Panc1 (cell line): ENCODE results near the gene EIF4EBP2. TPM values are rescaled to one million over a fixed set of nuclear protein-coding genes. Genes with fewer than 3 reads are reported as not detected.

Experiments
- ATAC-seq: fragments of 200-7000 bp; cut with Tn5 transposase; 2 replicates; pipeline ENCODE4 v1.9.1; 2020; ENCODE audit warnings: mild to moderate bottlenecking, moderate library complexity
- BruUV-seq: library from RNA; stranded (reverse); fragments of 400-500 nt; replicated peaks from 2 replicates; lab custom pipeline; 2021; lab: Mats Ljungman, UMichigan
- CTCF ChIA-PET: fragments of 300-600 bp; sonication (Branson Sonifier 250); formaldehyde crosslinking; loops from one replicate; lab custom pipeline; 2022; ENCODE audit warnings: antibody characterized with exemption; lab: Charles Lee
- POLR2A ChIA-PET: fragments of 300-600 bp; sonication (Branson Sonifier 250); formaldehyde crosslinking; loops from one replicate; lab custom pipeline; 2022; ENCODE audit warnings: antibody characterized with exemption; lab: Charles Lee
- DNase-seq: peaks from one replicate; pipeline ENCODE4 v3.0.0-alpha.2; 2010; ENCODE audit warnings: low read depth, low spot score
- H3K27ac ChIP-seq: 2 replicates; pipeline ENCODE4 v1.5.1; 2011; ENCODE audit warnings: mild to moderate bottlenecking, low read length, inconsistent platforms
- H3K27me3 ChIP-seq: fragments of 200-500 bp; sonication (Bioruptor generic); 2 replicates; pipeline ENCODE4 v1.6.0; 2014; ENCODE audit warnings: low read length, inconsistent platforms; ENCODE audit not compliant: control insufficient read depth, insufficient read depth
- H3K36me3 ChIP-seq: fragments of 200-500 bp; sonication (Bioruptor generic); 2 replicates; pipeline ENCODE4 v1.5.1; 2014; ENCODE audit warnings: inconsistent platforms, mild to moderate bottlenecking, low read length, moderate library complexity; ENCODE audit not compliant: control insufficient read depth, insufficient read depth
- H3K4me1 ChIP-seq: 2 replicates; pipeline ENCODE4 v1.5.1; 2011; ENCODE audit warnings: inconsistent platforms, mild to moderate bottlenecking, low read length, moderate library complexity; ENCODE audit not compliant: control insufficient read depth, insufficient read depth
- H3K4me3 ChIP-seq, 2 experiments: 2 replicates each; pipeline ENCODE4 v1.5.1; 2011 to 2012; ENCODE audit warnings: low read depth in 2 of 2, low read length in 2 of 2, mild to moderate bottlenecking in 2 of 2, inconsistent platforms in 1 of 2, moderate library complexity in 1 of 2
- H3K9me3 ChIP-seq: fragments of 200-500 bp; sonication (Bioruptor generic); 2 replicates; pipeline ENCODE4 v1.5.1; 2014; ENCODE audit warnings: low read depth, mild to moderate bottlenecking, inconsistent platforms, low read length, moderate library complexity; ENCODE audit not compliant: control insufficient read depth, insufficient read depth
- POLR2AphosphoS5 ChIP-seq: IDR thresholded peaks from 2 replicates; pipeline ENCODE4 v1.6.1; 2012; ENCODE audit warnings: mild to moderate bottlenecking, low read depth, low read length, moderate library complexity
- SIN3A ChIP-seq: IDR thresholded peaks from 2 replicates; pipeline ENCODE4 v1.6.1; 2012; ENCODE audit warnings: low read depth, mild to moderate bottlenecking, low read length, moderate library complexity, borderline replicate concordance; ENCODE audit not compliant: insufficient read depth
- TCF7L2 ChIP-seq: IDR thresholded peaks from 2 replicates; pipeline ENCODE4 v1.6.1; 2011; ENCODE audit warnings: mild to moderate bottlenecking, low read depth, low read length, inconsistent platforms
- in situ Hi-C: cut with HindIII; loops from 2 replicates; pipeline ENCODE4 v1.10.0; 2016; ENCODE audit warnings: low sequenced_read_pairs, low pct_unique_long_range_greater_than_20kb
- intact Hi-C: fragments of 100-400 bp; cut with micrococcal nuclease; formaldehyde crosslinking; loops from one replicate; pipeline ENCODE4 v1.10.0; 2022; ENCODE audit not compliant: unreplicated experiment
- total RNA-seq: library from RNA; stranded (reverse); gene quantifications from one replicate; pipeline ENCODE4 v1.2.1, GENCODE V29; 2021; ENCODE audit not compliant: unreplicated experiment
- TF ChIP-seq, protein P1 (sequence below), 2 experiments: IDR thresholded peaks; 2 replicates each; pipeline ENCODE4 v1.6.1; 2011 to 2012; ENCODE audit warnings: low read depth in 2 of 2, control low read depth in 1 of 2, low read length in 1 of 2, mild to moderate bottlenecking in 1 of 2, moderate library complexity in 1 of 2; ENCODE audit not compliant: insufficient read depth in 1 of 2
- TF ChIP-seq, protein P2 (sequence below): fragments of 450-650 bp; IDR thresholded peaks from 2 replicates; pipeline ENCODE4 v1.5.1; 2017; ENCODE audit warnings: mild to moderate bottlenecking

EIF4EBP2 gene
- total RNA-seq, 1 experiment from 2014 or later: 48.2 TPM

DNA sequence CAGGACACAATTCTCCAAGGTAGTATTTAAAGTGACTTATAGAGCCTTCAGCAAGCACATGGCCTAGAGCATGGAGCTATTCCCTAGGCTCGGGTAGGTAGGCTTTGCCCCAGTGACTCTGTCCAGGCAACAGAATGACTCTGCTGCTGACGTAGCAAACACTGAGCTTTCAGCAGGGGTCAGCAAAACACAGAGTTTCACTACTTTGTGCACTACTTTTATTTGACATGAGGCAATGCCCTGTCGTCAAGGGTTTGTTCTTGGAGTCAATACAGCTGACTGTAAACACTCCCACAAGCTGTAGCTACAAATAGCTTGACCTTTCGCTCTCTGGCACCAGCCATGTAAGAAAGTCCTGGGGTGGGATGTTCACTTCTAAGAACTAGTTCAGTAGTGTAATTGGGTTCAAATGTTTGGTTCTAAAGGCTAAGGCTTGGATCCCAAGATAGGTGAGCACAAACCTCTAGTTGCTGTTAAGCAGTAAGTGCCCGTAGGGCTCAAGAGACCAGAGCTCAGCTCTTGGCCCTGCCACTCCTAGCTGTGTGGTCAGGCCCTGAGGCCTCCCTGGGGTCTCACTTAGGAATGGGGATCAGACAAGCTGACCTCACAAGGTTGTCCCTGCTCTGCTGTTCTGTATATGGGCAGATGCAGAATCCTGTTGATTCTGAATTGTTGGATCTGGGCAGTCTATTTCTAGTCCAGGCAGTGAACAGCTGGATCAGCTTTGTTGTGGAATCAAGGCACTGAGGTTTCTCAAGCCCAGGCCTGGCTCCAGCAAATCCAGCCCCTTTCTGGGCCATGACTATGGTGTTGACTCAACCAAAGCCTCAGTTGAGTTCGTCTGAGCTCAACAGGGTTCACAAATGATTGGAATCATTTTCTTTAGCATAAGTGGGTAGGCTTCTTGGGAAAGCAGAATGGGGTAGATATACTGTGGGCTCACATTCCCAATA lies 26.8 kb downstream of the EIF4EBP2 start:
- DNase-seq: no peak
- POLR2A ChIA-PET: interaction anchor here (0.6 kb wide), 1 partner anchor 19 kb away, joined by 9 read pairs; no protein-coding TSS in a partner anchor

DNA sequence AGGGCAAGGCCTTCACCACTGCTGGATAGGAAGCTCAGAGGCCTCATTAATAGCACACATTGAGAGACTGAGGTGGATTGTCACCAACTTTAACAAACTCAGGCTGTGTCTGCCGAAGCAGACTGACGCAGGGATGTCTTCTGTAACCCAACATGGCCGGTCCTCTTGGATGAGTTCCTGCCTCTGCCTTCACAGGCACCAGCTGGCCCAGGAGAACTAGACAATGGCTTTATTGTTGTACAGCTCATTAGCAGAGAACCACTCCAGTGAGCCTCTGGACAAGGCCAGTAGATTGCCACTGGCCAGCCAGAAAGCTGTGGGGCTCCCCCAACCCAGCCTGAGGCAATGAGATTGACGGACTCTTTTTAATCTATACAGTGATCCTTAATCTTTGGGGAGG lies 28.2 kb downstream of the EIF4EBP2 start:
- intact Hi-C loops (no loop called here), in situ Hi-C loops (no loop called here)
- Histone ChIP-seq H3K27ac (no peak overlapping the region), H3K4me3 (no peak overlapping the region), H3K27me3 (no peaks in the 10 kb centered on the region), H3K4me1 (no peaks in the 10 kb centered on the region), H3K9me3 (no peaks in the 10 kb centered on the region), H3K36me3 (peaks cover 9% of the 10 kb centered on the region; the same call in 1 of the 2 replicates)
- DNase-seq (no peak), ATAC-seq (0 out of 2 replicates have a peak, but pooled peaks have one; percentile 10)
- no TSS peak for BruUV-seq
- POLR2A ChIA-PET: interaction anchor here (0.6 kb wide), 1 partner anchor 54 kb away, joined by 12 read pairs; no protein-coding TSS in a partner anchor
- TF ChIP-seq POLR2AphosphoS5 (no peak), SIN3A (no peak), TCF7L2 (no peak)
- TF ChIP-seq, protein P1, sequence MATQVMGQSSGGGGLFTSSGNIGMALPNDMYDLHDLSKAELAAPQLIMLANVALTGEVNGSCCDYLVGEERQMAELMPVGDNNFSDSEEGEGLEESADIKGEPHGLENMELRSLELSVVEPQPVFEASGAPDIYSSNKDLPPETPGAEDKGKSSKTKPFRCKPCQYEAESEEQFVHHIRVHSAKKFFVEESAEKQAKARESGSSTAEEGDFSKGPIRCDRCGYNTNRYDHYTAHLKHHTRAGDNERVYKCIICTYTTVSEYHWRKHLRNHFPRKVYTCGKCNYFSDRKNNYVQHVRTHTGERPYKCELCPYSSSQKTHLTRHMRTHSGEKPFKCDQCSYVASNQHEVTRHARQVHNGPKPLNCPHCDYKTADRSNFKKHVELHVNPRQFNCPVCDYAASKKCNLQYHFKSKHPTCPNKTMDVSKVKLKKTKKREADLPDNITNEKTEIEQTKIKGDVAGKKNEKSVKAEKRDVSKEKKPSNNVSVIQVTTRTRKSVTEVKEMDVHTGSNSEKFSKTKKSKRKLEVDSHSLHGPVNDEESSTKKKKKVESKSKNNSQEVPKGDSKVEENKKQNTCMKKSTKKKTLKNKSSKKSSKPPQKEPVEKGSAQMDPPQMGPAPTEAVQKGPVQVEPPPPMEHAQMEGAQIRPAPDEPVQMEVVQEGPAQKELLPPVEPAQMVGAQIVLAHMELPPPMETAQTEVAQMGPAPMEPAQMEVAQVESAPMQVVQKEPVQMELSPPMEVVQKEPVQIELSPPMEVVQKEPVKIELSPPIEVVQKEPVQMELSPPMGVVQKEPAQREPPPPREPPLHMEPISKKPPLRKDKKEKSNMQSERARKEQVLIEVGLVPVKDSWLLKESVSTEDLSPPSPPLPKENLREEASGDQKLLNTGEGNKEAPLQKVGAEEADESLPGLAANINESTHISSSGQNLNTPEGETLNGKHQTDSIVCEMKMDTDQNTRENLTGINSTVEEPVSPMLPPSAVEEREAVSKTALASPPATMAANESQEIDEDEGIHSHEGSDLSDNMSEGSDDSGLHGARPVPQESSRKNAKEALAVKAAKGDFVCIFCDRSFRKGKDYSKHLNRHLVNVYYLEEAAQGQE (IDR thresholded peaks at IDR 0.05; ENCODE audit: insufficient read depth in 1 of 2, low read depth in 2 of 2, low read length in 1 of 2): no peak
- TF ChIP-seq, protein P2, sequence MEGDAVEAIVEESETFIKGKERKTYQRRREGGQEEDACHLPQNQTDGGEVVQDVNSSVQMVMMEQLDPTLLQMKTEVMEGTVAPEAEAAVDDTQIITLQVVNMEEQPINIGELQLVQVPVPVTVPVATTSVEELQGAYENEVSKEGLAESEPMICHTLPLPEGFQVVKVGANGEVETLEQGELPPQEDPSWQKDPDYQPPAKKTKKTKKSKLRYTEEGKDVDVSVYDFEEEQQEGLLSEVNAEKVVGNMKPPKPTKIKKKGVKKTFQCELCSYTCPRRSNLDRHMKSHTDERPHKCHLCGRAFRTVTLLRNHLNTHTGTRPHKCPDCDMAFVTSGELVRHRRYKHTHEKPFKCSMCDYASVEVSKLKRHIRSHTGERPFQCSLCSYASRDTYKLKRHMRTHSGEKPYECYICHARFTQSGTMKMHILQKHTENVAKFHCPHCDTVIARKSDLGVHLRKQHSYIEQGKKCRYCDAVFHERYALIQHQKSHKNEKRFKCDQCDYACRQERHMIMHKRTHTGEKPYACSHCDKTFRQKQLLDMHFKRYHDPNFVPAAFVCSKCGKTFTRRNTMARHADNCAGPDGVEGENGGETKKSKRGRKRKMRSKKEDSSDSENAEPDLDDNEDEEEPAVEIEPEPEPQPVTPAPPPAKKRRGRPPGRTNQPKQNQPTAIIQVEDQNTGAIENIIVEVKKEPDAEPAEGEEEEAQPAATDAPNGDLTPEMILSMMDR: no peak
- CTCF ChIA-PET: no interaction called here

More for the DNA sequence above, 26.8 kb downstream of the EIF4EBP2 start:
- H3K36me3 ChIP-seq: peaks cover 9% of the 10 kb centered on the region; the same call in 1 of the 2 replicates
- no peaks in the 10 kb centered on the region for H3K9me3 ChIP-seq
- no peak overlapping the region for H3K4me3 ChIP-seq
- no peak overlapping the region for H3K27ac ChIP-seq
- H3K27me3 ChIP-seq: no peaks in the 10 kb centered on the region
- intact Hi-C loops: no loop called here
- in situ Hi-C loops: no loop called here
- BruUV-seq: no TSS peak
- no peaks in the 10 kb centered on the region for H3K4me1 ChIP-seq
- no peak for ATAC-seq
- CTCF ChIA-PET: interaction anchor here (0.6 kb wide), 1 partner anchor 21 kb away, joined by 3 read pairs; no protein-coding TSS in a partner anchor
- TF ChIP-seq SIN3A (no peak), TCF7L2 (no peak), POLR2AphosphoS5 (0 out of 2 replicates have a peak, but pooled peaks have one; percentile 25)
- TF ChIP-seq, protein P1 (IDR thresholded peaks at IDR 0.05; ENCODE audit: insufficient read depth in 1 of 2, low read depth in 2 of 2, low read length in 1 of 2): no peak
- TF ChIP-seq, protein P2: no peak
